ENCODE data around the gene LRPPRC. TPM values are rescaled to one million over a fixed set of nuclear protein-coding genes. Genes with fewer than 3 reads are reported as not detected.

The LRPPRC gene
- total RNA-seq = 10 to 100 TPM; 40.9 to 61.8 (median 49.5) TPM

- H3K4me3 ChIP-seq = peak within 1 kb of the TSS; percentile 79 to 97
- ATAC-seq = peak; percentile 99
- H3K27ac ChIP-seq = peak within 1 kb of the TSS; percentile 80 to 90 (median 84)
- H3K27me3 ChIP-seq = no peaks in the 10 kb centered on the region
- H3K36me3 ChIP-seq = peaks cover 0 to 13% of the 10 kb centered on the region in 2 donors
- peaks cover 5 to 36% (median 21%) of the 10 kb centered on the region in 3 donors for H3K4me1 ChIP-seq
- no peaks in the 10 kb centered on the region for H3K9me3 ChIP-seq
- 0 to 1% methylated on average over 8 to 14 of the region's 64 CpGs for WGBS, 2 donors (ENCODE audit: low coverage in 1 of 2)
- TF ChIP-seq POLR2A (IDR thresholded peaks at IDR 0.05) = peak; percentile 58 to 61
- no peak for TF ChIP-seq EP300 (IDR thresholded peaks at IDR 0.05)
- TF ChIP-seq POLR2AphosphoS5 (IDR thresholded peaks at IDR 0.05) = peak; percentile 75
- TF ChIP-seq CTCF (IDR thresholded peaks at IDR 0.05) = no peak
Measured at GRCh38 chr2:43995733-43996533, at the start of gene LRPPRC. Gene LRPPRC (minus strand): TSS chr2:43995989. CDS start chr2:43995947, 42 bp downstream.

DNA sequence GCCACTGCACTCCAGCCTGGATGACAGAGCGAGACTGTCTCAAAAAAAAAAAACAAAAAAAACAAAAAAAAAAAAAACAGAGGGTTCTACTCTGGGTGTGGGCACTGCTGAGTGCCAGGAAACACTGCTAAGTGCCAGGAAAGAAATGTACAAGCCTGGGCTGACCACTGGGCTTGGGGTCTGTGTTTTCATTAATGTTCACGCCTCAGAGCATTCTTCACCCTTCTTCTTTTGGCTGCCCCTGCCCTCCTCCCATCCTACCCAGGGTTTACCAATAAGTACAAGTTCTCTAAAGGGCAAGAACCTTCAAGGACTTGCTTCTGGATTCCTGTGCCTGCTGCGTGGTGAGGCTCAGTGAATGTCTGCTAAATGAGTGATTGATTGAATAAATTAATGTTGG is 49.3 kb upstream of the LRPPRC start:
- Histone ChIP-seq H3K36me3 (no peaks in the 10 kb centered on the region), H3K4me1 (peaks cover 0 to 6% (median 0%) of the 10 kb centered on the region in 3 donors), H3K27me3 (no peaks in the 10 kb centered on the region), H3K27ac (no peak overlapping the region), H3K9me3 (no peaks in the 10 kb centered on the region), H3K4me3 (no peak overlapping the region)
- WGBS, 2 donors (ENCODE audit: low coverage in 1 of 2) = 44 to 74% methylated on average over 1 to 3 of the region's 3 CpGs
- no peak for ATAC-seq
- TF ChIP-seq POLR2A (IDR thresholded peaks at IDR 0.05) = no peak
- no peak for TF ChIP-seq CTCF (IDR thresholded peaks at IDR 0.05)
- no peak for TF ChIP-seq EP300 (IDR thresholded peaks at IDR 0.05)
- no peak for TF ChIP-seq POLR2AphosphoS5 (IDR thresholded peaks at IDR 0.05)

DNA sequence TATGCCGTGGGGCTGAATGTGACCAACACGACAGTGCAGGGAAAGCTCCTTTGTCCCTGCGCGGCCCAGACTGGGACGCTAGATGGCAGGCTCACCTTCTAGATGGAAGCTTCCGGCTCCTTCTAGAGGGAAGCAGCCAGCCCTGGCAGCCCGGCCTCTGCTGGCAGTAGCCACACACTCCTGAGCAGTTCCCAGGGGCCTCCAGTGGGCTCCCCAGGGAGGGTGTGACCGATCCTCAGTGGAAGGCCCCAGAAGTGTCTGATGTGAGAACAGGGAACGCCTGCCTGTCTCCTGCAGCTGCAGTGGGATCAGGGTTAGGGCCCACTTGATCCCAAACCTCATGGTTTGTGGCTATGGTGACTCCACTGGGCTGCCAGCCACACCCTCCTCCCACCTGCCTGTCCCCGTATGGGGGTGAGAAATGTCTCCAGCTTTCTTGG is 48.5 kb upstream of the LRPPRC start:
- no peak overlapping the region for H3K27ac ChIP-seq
- peak; percentile 91 for ATAC-seq

DNA sequence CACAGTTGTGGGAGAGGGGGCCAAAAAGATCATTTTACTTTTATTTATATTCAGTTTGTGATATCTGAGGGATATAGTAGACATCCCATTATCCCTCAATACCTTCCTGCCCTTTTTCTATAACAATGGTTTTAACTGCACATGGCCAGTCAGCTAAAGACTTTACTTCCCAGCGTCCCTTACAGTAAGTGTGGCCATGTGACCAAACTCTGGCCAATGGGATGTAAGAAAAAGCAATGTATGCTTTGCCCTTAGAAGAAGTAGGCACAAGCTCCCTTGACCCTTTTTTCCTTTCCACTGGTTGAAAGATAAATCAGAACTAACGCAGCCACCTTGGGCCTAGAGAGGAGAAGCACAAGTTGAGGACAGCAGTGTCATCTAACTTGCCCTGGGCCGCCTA is 44.6 kb upstream of the LRPPRC start:
- TF ChIP-seq CTCF (IDR thresholded peaks at IDR 0.05) = no peak
- no peak for TF ChIP-seq EP300 (IDR thresholded peaks at IDR 0.05)
- no peak for TF ChIP-seq POLR2AphosphoS5 (IDR thresholded peaks at IDR 0.05)
- no peak for TF ChIP-seq POLR2A (IDR thresholded peaks at IDR 0.05)
- WGBS, 2 donors (ENCODE audit: low coverage in 1 of 2) = 71 to 100% methylated on average over 1 to 3 of the region's 3 CpGs
- H3K9me3 ChIP-seq = no peaks in the 10 kb centered on the region

More for the DNA sequence above, 48.5 kb upstream of the LRPPRC start:
- Histone ChIP-seq H3K4me1 (peaks cover 0 to 6% (median 0%) of the 10 kb centered on the region in 3 donors), H3K27me3 (no peaks in the 10 kb centered on the region), H3K4me3 (no peak overlapping the region), H3K36me3 (no peaks in the 10 kb centered on the region), H3K9me3 (no peaks in the 10 kb centered on the region)
- WGBS, 2 donors (ENCODE audit: low coverage in 1 of 2) = 0% methylated on average over 1 to 2 of the region's 10 CpGs
- TF ChIP-seq EP300 (IDR thresholded peaks at IDR 0.05) (no peak), CTCF (IDR thresholded peaks at IDR 0.05) (peak in 3 of 4 experiments; percentile 68 to 84 (median 68)), POLR2A (IDR thresholded peaks at IDR 0.05) (no peak), POLR2AphosphoS5 (IDR thresholded peaks at IDR 0.05) (no peak)

More for the DNA sequence above, 44.6 kb upstream of the LRPPRC start:
- peaks cover 0 to 6% (median 0%) of the 10 kb centered on the region in 3 donors for H3K4me1 ChIP-seq
- ATAC-seq = no peak
- H3K4me3 ChIP-seq = no peak overlapping the region
- no peaks in the 10 kb centered on the region for H3K27me3 ChIP-seq
- no peaks in the 10 kb centered on the region for H3K36me3 ChIP-seq
- H3K27ac ChIP-seq = no peak overlapping the region
